Lower lobe of right lung (tissue), 2 donors: ENCODE data around the gene INPPL1. TPM values are rescaled to one million over a fixed set of nuclear protein-coding genes. Genes with fewer than 3 reads are reported as not detected.

ENCODE experiments used
- ATAC-seq, 2 donors: fragments of 200-7000 bp; cut with Tn5 transposase; one replicate each; pipeline ENCODE4 v1.9.1; 2020 to 2022; ENCODE audit warnings: mild to moderate bottlenecking in 2 of 2, moderate library complexity in 2 of 2
- DNase-seq: peaks from one replicate; pipeline ENCODE4 v3.0.0-alpha.2; 2020
- H3K27ac ChIP-seq: fragments of 200-600 bp; one replicate; pipeline ENCODE4 v1.8.0; 2022
- H3K27me3 ChIP-seq: fragments of 200-600 bp; one replicate; pipeline ENCODE4 v1.8.0; 2022; ENCODE audit warnings: low read depth
- H3K36me3 ChIP-seq: fragments of 200-600 bp; one replicate; pipeline ENCODE4 v1.8.0; 2022; ENCODE audit warnings: mild to moderate bottlenecking
- H3K4me1 ChIP-seq: fragments of 200-600 bp; one replicate; pipeline ENCODE4 v1.8.0; 2022
- H3K4me3 ChIP-seq: fragments of 200-600 bp; one replicate; pipeline ENCODE4 v1.8.0; 2022; ENCODE audit warnings: mild to moderate bottlenecking
- H3K9me3 ChIP-seq: fragments of 200-600 bp; one replicate; pipeline ENCODE4 v1.8.0; 2022
- CTCF ChIP-seq: fragments of 200-600 bp; IDR thresholded peaks from one replicate; pipeline ENCODE4 v1.8.0; 2022; ENCODE audit warnings: antibody characterized with exemption, mild to moderate bottlenecking
- intact Hi-C: fragments of 100-400 bp; cut with DNase I; formaldehyde crosslinking; loops from one replicate; pipeline ENCODE4 v1.11.0; 2022
- total RNA-seq: library from RNA; stranded (reverse); fragmentation: NEBNext Ultra II Directional; extraction: Animal tissue kit (Norgen Biotek cat#: 25700); gene quantifications from one replicate; pipeline ENCODE4 v1.2.1, GENCODE V29; 2021
- donor health status: DM: no; HTN: yes; CAD: no; lungs with severe emphysema.

INPPL1 gene
- total RNA-seq, 1 donor from 2014 or later: 147 TPM

- peak within 1 kb of the TSS; percentile 14 for H3K4me3 ChIP-seq
Observed at GRCh38 chr11:72244060-72244360, 19.4 kb downstream of the INPPL1 start, which contains the start of gene PHOX2A. TSS of gene PHOX2A (minus strand) at chr11:72244176. CDS start at chr11:72244004, 172 bp downstream.

GRCh38 chr11:72244361-72245262 is 20.0 kb downstream of the INPPL1 start:
- Histone ChIP-seq H3K4me3 (peak overlapping the region; percentile 14), H3K27me3 (peaks cover 91% of the 10 kb centered on the region), H3K27ac (no peak overlapping the region), H3K9me3 (no peaks in the 10 kb centered on the region), H3K36me3 (no peaks in the 10 kb centered on the region), H3K4me1 (peaks cover 20% of the 10 kb centered on the region)
- intact Hi-C loops: no loop called here
- TF ChIP-seq CTCF: no peak
- ATAC-seq (no peak), DNase-seq (no peak)

More at GRCh38 chr11:72244060-72244360, 19.4 kb downstream of the INPPL1 start, which contains the start of gene PHOX2A:
- no peak for TF ChIP-seq CTCF
- Histone ChIP-seq H3K36me3 (no peaks in the 10 kb centered on the region), H3K27ac (no peak within 1 kb of the TSS), H3K4me1 (peaks cover 26% of the 10 kb centered on the region), H3K27me3 (peaks cover 91% of the 10 kb centered on the region), H3K9me3 (no peaks in the 10 kb centered on the region)
- ATAC-seq (no peak), DNase-seq (no peak)
- intact Hi-C loops: no loop called here

GRCh38 chr11:72245263-72245816 is 20.8 kb downstream of the INPPL1 start:
- Histone ChIP-seq H3K27ac (no peak overlapping the region), H3K36me3 (no peaks in the 10 kb centered on the region), H3K27me3 (peaks cover 86% of the 10 kb centered on the region), H3K4me3 (no peak overlapping the region), H3K9me3 (no peaks in the 10 kb centered on the region), H3K4me1 (peaks cover 15% of the 10 kb centered on the region)
- no peak for DNase-seq
- intact Hi-C loops: no loop called here
- no peak for ATAC-seq
- no peak for TF ChIP-seq CTCF

- Histone ChIP-seq H3K36me3 (no peaks in the 10 kb centered on the region), H3K9me3 (no peaks in the 10 kb centered on the region), H3K27ac (no peak overlapping the region), H3K4me1 (peaks cover 9% of the 10 kb centered on the region), H3K4me3 (no peak overlapping the region), H3K27me3 (peaks cover 64% of the 10 kb centered on the region)
- no peak for DNase-seq
- intact Hi-C loops: no loop called here
- ATAC-seq: no peak
- no peak for TF ChIP-seq CTCF
Observed at GRCh38 chr11:72247584-72247983, 23.0 kb downstream of the INPPL1 start.

- no peak overlapping the region for H3K4me3 ChIP-seq
- H3K27ac ChIP-seq: no peak overlapping the region
- no peaks in the 10 kb centered on the region for H3K4me1 ChIP-seq
- peaks cover 40% of the 10 kb centered on the region for H3K27me3 ChIP-seq
- H3K9me3 ChIP-seq: no peaks in the 10 kb centered on the region
- no peak for ATAC-seq
- DNase-seq: no peak
- intact Hi-C loops: no loop called here
- no peaks in the 10 kb centered on the region for H3K36me3 ChIP-seq
- TF ChIP-seq CTCF: no peak
Observed at GRCh38 chr11:72249961-72250360, 25.4 kb downstream of the INPPL1 start.
